ENCODE measurements around the gene ZNF454. TPM values are rescaled to one million over a fixed set of nuclear protein-coding genes. Genes with fewer than 3 reads are reported as not detected.

ZNF454 gene
- total RNA-seq (2014; rRNA removed; shearing (Covaris generic)) = not detected in 2 replicates

GRCh38 chr5:178940569-178941360 lies at the start of gene ZNF454:
ZNF454 (plus strand) TSS chr5:178941198; CDS start chr5:178942792, 1,594 bp downstream.
- DNase-seq (ENCODE audit: low spot score) = no peak

GRCh38 chr5:178895615-178896571 lies 45.1 kb upstream of the ZNF454 start, which contains the start of gene ZFP2:
ZFP2 (plus strand) TSS chr5:178895913; CDS start chr5:178931314, 35,401 bp downstream.
- peak; percentile 19 for DNase-seq (ENCODE audit: low spot score)

GRCh38 chr5:178899289-178899688 lies 41.7 kb upstream of the ZNF454 start:
- DNase-seq (ENCODE audit: low spot score) = no peak

GRCh38 chr5:178902849-178903248 lies 38.1 kb upstream of the ZNF454 start:
- no peak for DNase-seq (ENCODE audit: low spot score)

- DNase-seq (ENCODE audit: low spot score) = peak; percentile 2
Observed at GRCh38 chr5:178931846-178932760, 8.9 kb upstream of the ZNF454 start.

- no peak for DNase-seq (ENCODE audit: low spot score)
Observed at GRCh38 chr5:178941361-178941760, 363 bp downstream of the ZNF454 start.

- no peak for DNase-seq (ENCODE audit: low spot score)
Observed at GRCh38 chr5:178965465-178966055, 24.6 kb downstream of the ZNF454 start.

GRCh38 chr5:178981381-178981780 lies 40.4 kb downstream of the ZNF454 start:
- DNase-seq (ENCODE audit: low spot score) = no peak

- no peak for DNase-seq (ENCODE audit: low spot score)
Observed at GRCh38 chr5:178982941-178983340, 41.9 kb downstream of the ZNF454 start.

GRCh38 chr5:178983728-178984127 lies 42.7 kb downstream of the ZNF454 start:
- DNase-seq (ENCODE audit: low spot score) = no peak

- DNase-seq (ENCODE audit: low spot score) = no peak
Observed at GRCh38 chr5:178984145-178985072, 43.4 kb downstream of the ZNF454 start.

GRCh38 chr5:178986326-178986960 lies 45.4 kb downstream of the ZNF454 start:
- no peak for DNase-seq (ENCODE audit: low spot score)

- DNase-seq (ENCODE audit: low spot score) = no peak
Observed at GRCh38 chr5:178988436-178989220, 47.6 kb downstream of the ZNF454 start.

- DNase-seq (ENCODE audit: low spot score) = no peak
Observed at GRCh38 chr5:178989311-178989710, 48.3 kb downstream of the ZNF454 start.

GRCh38 chr5:178990491-178990890 lies 49.5 kb downstream of the ZNF454 start:
- no peak for DNase-seq (ENCODE audit: low spot score)

- no peak for DNase-seq (ENCODE audit: low spot score)
Observed at GRCh38 chr5:178991190-178992145, 50.5 kb downstream of the ZNF454 start.

- no peak for DNase-seq (ENCODE audit: low spot score)
Observed at GRCh38 chr5:178992291-178992895, 51.4 kb downstream of the ZNF454 start.

All from HT-29 (cell line).